ENCODE measurements around the gene KDM1B.
"Not testable (repeated sequence)": the region's sequence is repeated elsewhere in the genome, so short reads cannot be mapped to it uniquely, and the experiment has no call there.

Gene KDM1B

GRCh38 chr6:18139935-18140621, 15.1 kb upstream of the KDM1B start:
- Mint-ChIP-seq H3K36me3 (ENCODE audit: low read depth) (peaks cover 68% of the 10 kb centered on the region), H3K27ac (no peak overlapping the region)

GRCh38 chr6:18141805-18142590, 13.2 kb upstream of the KDM1B start:
- H3K4me3 Mint-ChIP-seq, result no peak overlapping the region
- DNase-seq, result no peak
- no peak overlapping the region for H3K27ac Mint-ChIP-seq
- no peaks in the 10 kb centered on the region for H3K9me3 Mint-ChIP-seq
- no peaks in the 10 kb centered on the region for H3K27me3 Mint-ChIP-seq
- peaks cover 2% of the 10 kb centered on the region for H3K4me1 Mint-ChIP-seq (ENCODE audit: low read depth)
- peaks cover 66% of the 10 kb centered on the region for H3K36me3 Mint-ChIP-seq (ENCODE audit: low read depth)

More at GRCh38 chr6:18139935-18140621, 15.1 kb upstream of the KDM1B start:
- no peak for DNase-seq
- Mint-ChIP-seq H3K4me3 (no peak overlapping the region), H3K9me3 (no peaks in the 10 kb centered on the region), H3K4me1 (ENCODE audit: low read depth) (peaks cover 6% of the 10 kb centered on the region), H3K27me3 (no peaks in the 10 kb centered on the region)

- peaks cover 7% of the 10 kb centered on the region for H3K4me1 Mint-ChIP-seq (ENCODE audit: low read depth)
- H3K27me3 Mint-ChIP-seq, result no peaks in the 10 kb centered on the region
- no peak for DNase-seq
- H3K36me3 Mint-ChIP-seq (ENCODE audit: low read depth), result peaks cover 68% of the 10 kb centered on the region
- no peak overlapping the region for H3K4me3 Mint-ChIP-seq
- H3K27ac Mint-ChIP-seq, result no peak overlapping the region
- no peaks in the 10 kb centered on the region for H3K9me3 Mint-ChIP-seq
Observed at GRCh38 chr6:18142591-18142861, 12.7 kb upstream of the KDM1B start.

- Mint-ChIP-seq H3K4me3 (no peak overlapping the region), H3K36me3 (ENCODE audit: low read depth) (peaks cover 48% of the 10 kb centered on the region)
Observed at GRCh38 chr6:18147160-18147559, 8.1 kb upstream of the KDM1B start.

GRCh38 chr6:18147616-18148015, 7.6 kb upstream of the KDM1B start:
- peaks cover 44% of the 10 kb centered on the region for H3K36me3 Mint-ChIP-seq (ENCODE audit: low read depth)
- peak overlapping the region; percentile 80 for H3K27ac Mint-ChIP-seq
- H3K27me3 Mint-ChIP-seq, result no peaks in the 10 kb centered on the region
- no peak overlapping the region for H3K4me3 Mint-ChIP-seq
- H3K4me1 Mint-ChIP-seq (ENCODE audit: low read depth), result peaks cover 23% of the 10 kb centered on the region
- H3K9me3 Mint-ChIP-seq, result no peaks in the 10 kb centered on the region
- no peak for DNase-seq

More at GRCh38 chr6:18147160-18147559, 8.1 kb upstream of the KDM1B start:
- no peaks in the 10 kb centered on the region for H3K27me3 Mint-ChIP-seq
- peak overlapping the region; percentile 80 for H3K27ac Mint-ChIP-seq
- no peaks in the 10 kb centered on the region for H3K9me3 Mint-ChIP-seq
- no peak for DNase-seq
- peaks cover 19% of the 10 kb centered on the region for H3K4me1 Mint-ChIP-seq (ENCODE audit: low read depth)

GRCh38 chr6:18148304-18149025, 6.8 kb upstream of the KDM1B start:
- Mint-ChIP-seq H3K4me3 (no peak overlapping the region), H3K4me1 (ENCODE audit: low read depth) (peaks cover 32% of the 10 kb centered on the region), H3K27me3 (no peaks in the 10 kb centered on the region), H3K9me3 (no peaks in the 10 kb centered on the region), H3K27ac (no peak overlapping the region), H3K36me3 (ENCODE audit: low read depth) (peaks cover 35% of the 10 kb centered on the region)
- DNase-seq, result no peak

GRCh38 chr6:18151391-18151790, 3.8 kb upstream of the KDM1B start:
- not testable (repeated sequence) for H3K27ac Mint-ChIP-seq, DNase-seq, H3K27me3 Mint-ChIP-seq, H3K4me3 Mint-ChIP-seq, H3K9me3 Mint-ChIP-seq
- Mint-ChIP-seq H3K36me3 (ENCODE audit: low read depth) (peaks cover 27% of the 10 kb centered on the region), H3K4me1 (ENCODE audit: low read depth) (peaks cover 48% of the 10 kb centered on the region)

GRCh38 chr6:18151801-18152200, 3.4 kb upstream of the KDM1B start:
- Mint-ChIP-seq H3K36me3 (ENCODE audit: low read depth) (peaks cover 26% of the 10 kb centered on the region), H3K9me3 (no peaks in the 10 kb centered on the region), H3K4me1 (ENCODE audit: low read depth) (peaks cover 49% of the 10 kb centered on the region), H3K27ac (no peak overlapping the region), H3K4me3 (no peak overlapping the region), H3K27me3 (no peaks in the 10 kb centered on the region)
- no peak for DNase-seq

- no peak overlapping the region for H3K27ac Mint-ChIP-seq
- peaks cover 12% of the 10 kb centered on the region for H3K36me3 Mint-ChIP-seq (ENCODE audit: low read depth)
Observed at GRCh38 chr6:18153311-18153703, 1.9 kb upstream of the KDM1B start.

GRCh38 chr6:18154507-18155149, 594 bp upstream of the KDM1B start, which contains the start of gene TPMT:
TSS of gene TPMT (minus strand) at chr6:18155077. CDS start at chr6:18149127, 5,950 bp downstream.
- no peak for DNase-seq
- no peaks in the 10 kb centered on the region for H3K27me3 Mint-ChIP-seq
- H3K9me3 Mint-ChIP-seq, result no peaks in the 10 kb centered on the region
- peak within 1 kb of the TSS; percentile 93 for H3K27ac Mint-ChIP-seq
- peak within 1 kb of the TSS; percentile 95 for H3K4me3 Mint-ChIP-seq
- peaks cover 32% of the 10 kb centered on the region for H3K4me1 Mint-ChIP-seq (ENCODE audit: low read depth)
- peaks cover 10% of the 10 kb centered on the region for H3K36me3 Mint-ChIP-seq (ENCODE audit: low read depth)

More at GRCh38 chr6:18153311-18153703, 1.9 kb upstream of the KDM1B start:
- no peaks in the 10 kb centered on the region for H3K27me3 Mint-ChIP-seq
- H3K4me3 Mint-ChIP-seq, result peak overlapping the region; percentile 95
- peaks cover 36% of the 10 kb centered on the region for H3K4me1 Mint-ChIP-seq (ENCODE audit: low read depth)
- DNase-seq, result no peak
- H3K9me3 Mint-ChIP-seq, result no peaks in the 10 kb centered on the region

- Mint-ChIP-seq H3K4me3 (peak overlapping the region; percentile 95), H3K27ac (peak overlapping the region; percentile 79), H3K27me3 (no peaks in the 10 kb centered on the region), H3K36me3 (ENCODE audit: low read depth) (peaks cover 19% of the 10 kb centered on the region), H3K4me1 (ENCODE audit: low read depth) (peaks cover 32% of the 10 kb centered on the region), H3K9me3 (no peaks in the 10 kb centered on the region)
- peak; percentile 69 for DNase-seq
Observed at GRCh38 chr6:18155864-18156421, 721 bp downstream of the KDM1B start.

- Mint-ChIP-seq H3K27me3 (no peaks in the 10 kb centered on the region), H3K36me3 (ENCODE audit: low read depth) (peaks cover 56% of the 10 kb centered on the region), H3K27ac (peak overlapping the region; percentile 51), H3K4me1 (ENCODE audit: low read depth) (peaks cover 9% of the 10 kb centered on the region), H3K9me3 (no peaks in the 10 kb centered on the region), H3K4me3 (no peak overlapping the region)
- DNase-seq, result no peak
Observed at GRCh38 chr6:18160911-18161310, 5.7 kb downstream of the KDM1B start.

- peaks cover 4% of the 10 kb centered on the region for H3K4me1 Mint-ChIP-seq (ENCODE audit: low read depth)
- H3K36me3 Mint-ChIP-seq (ENCODE audit: low read depth), result peaks cover 62% of the 10 kb centered on the region
- no peaks in the 10 kb centered on the region for H3K27me3 Mint-ChIP-seq
- H3K4me3 Mint-ChIP-seq, result no peak overlapping the region
- peak overlapping the region; percentile 51 for H3K27ac Mint-ChIP-seq
- no peaks in the 10 kb centered on the region for H3K9me3 Mint-ChIP-seq
- DNase-seq, result no peak
Observed at GRCh38 chr6:18161431-18161830, 6.2 kb downstream of the KDM1B start.

GRCh38 chr6:18162401-18162800, 7.2 kb downstream of the KDM1B start:
- Mint-ChIP-seq H3K9me3 (no peaks in the 10 kb centered on the region), H3K27me3 (no peaks in the 10 kb centered on the region), H3K27ac (no peak overlapping the region), H3K36me3 (ENCODE audit: low read depth) (peaks cover 67% of the 10 kb centered on the region), H3K4me3 (no peak overlapping the region), H3K4me1 (ENCODE audit: low read depth) (peaks cover 4% of the 10 kb centered on the region)
- DNase-seq, result no peak
